GM21825 (cell line): Measurements from ENCODE around the gene ADAMTS20.
"Not testable (repeated sequence)": the region's sequence is repeated elsewhere in the genome, so short reads cannot be mapped to it uniquely, and the experiment has no call there.

ENCODE experiments used
- ATAC-seq: cut with Tn5 transposase; IDR thresholded peaks from one replicate; pipeline ENCODE4 v1.9.1; 2021; ENCODE audit warnings: mild to moderate bottlenecking, moderate library complexity; ENCODE audit not compliant: unreplicated experiment

ADAMTS20 gene

DNA sequence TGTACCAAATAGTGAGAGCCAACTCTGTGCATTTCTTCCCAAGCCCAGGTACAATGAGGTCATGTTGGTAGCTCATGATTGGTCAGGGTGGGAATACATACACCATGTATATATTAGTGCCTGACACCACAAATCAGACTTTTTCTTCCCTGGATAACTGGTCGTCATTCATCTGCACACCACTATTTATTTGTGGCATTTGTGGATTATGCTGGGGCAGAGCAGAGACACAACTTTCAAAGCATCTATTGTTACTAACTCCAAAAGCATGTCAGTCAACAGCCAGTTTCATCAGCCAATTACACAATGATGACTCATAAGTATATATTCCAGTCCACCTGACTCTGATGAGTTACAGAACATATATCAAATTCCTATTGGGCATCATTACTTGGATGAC is 181.7 kb downstream of the ADAMTS20 start:
- ATAC-seq, result no peak

DNA sequence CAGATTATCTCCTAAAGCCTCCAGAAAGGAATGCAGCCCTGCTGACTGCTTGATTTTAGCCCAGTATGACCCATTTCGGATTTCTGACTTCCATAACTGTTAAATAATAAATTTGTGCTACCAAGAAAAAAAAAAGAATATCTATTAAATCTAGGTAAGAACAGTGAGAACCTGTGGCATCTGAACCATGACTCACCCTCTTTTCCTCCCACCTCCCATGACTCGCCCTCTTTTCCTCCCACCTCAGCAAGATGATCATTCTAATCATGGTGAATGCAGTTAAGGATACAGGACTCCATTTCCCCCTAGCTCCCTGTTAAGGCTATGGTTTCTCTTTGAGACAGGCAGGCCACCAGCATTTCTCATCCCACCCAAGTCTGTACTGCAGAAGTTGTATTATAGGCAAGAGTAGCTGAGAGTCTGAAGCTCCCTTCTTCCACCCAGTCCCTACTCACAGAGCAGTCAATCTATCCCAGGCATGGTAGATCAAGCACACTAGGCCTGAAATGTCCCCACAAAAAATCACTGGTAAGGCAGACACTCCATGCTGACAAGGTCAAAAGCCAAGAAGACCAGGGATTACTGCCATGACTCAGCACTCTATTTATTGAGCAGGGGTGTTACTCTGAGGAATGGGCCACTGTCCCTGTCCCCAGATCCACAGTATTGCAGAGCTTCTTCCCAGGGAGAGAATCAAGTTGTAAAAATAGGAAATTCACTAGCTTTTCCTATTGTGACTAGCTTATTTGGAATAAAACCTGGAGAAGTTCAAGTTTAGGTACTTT is 188.9 kb downstream of the ADAMTS20 start:
- no peak for ATAC-seq

- no peak for ATAC-seq
These were observed 190.8 kb downstream of the ADAMTS20 start for GRCh38 chr12:43361031-43361710.

DNA sequence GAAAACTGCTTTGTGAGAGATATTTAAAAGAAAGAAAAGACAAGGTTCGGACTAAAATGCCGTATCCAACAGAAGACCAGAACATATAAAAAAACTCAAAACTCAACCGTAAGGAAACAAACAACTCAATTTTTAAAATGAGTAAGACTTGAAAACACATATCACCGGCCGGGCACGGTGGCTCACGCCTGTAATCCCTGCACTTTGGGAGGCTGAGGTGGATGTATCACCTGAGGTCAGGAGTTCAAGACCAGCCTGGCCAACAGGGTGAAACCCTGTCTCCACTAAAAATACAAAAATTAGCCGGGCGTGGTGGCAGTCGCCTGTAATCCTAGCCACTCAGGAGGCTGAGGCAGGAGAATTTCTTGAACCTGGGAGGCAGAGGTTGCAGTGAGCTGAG is 192.0 kb downstream of the ADAMTS20 start:
- not testable (repeated sequence) for ATAC-seq

DNA sequence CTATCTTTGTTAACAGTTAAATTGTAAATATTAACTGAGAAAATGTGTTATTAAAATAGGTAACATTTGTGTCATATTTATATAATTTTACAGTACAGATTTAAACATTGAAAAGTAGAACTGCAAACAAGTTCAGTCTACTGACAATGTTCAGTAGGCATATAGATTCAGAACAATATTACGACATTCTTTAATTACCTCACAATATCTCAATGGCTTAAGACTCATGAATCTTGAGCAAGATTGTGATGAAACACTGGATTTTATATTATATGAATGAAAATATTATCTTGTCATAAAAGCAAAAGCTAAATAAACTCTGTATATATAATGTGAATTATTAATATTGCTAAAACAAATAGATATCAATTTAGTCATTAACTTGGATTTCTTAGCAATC is 194.9 kb downstream of the ADAMTS20 start:
- ATAC-seq, result no peak

DNA sequence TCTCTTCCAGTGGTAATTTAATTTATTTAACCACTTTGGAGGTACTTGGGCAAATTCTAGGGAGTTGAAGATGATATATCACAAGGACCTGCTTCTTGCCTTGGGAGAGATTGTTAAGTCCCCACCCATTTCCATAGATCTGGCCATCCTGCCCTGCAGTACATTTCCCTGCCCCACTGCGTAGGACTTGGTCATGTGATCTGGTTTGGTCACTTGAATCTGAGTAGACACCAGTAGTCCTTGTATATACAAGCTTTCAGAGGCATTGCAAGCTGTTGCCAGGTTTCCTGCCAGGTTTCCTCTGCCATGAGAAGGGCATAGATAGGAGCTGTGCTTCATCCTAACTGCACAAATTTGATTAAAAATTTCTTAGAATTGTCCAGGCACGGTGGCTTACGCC is 200.0 kb downstream of the ADAMTS20 start:
- no peak for ATAC-seq

DNA sequence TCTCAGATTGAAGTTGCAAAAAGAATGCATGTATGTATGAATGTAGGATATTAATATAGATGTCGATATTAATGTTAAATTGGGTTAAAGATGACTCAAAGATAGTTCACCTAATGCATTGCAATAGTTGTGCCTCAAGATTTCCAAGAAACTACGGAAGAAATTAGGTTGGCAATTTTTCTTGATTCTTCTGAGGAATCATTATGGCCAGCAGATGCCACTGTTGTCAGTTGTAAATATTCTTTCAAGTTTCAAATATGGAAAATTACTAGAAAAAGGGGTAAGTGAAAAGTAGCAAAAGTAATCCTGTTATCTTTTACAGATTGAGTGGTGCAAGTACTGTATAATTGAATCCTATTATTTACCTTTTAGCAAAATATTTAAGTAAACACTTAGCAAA is 202.1 kb downstream of the ADAMTS20 start:
- no peak for ATAC-seq

DNA sequence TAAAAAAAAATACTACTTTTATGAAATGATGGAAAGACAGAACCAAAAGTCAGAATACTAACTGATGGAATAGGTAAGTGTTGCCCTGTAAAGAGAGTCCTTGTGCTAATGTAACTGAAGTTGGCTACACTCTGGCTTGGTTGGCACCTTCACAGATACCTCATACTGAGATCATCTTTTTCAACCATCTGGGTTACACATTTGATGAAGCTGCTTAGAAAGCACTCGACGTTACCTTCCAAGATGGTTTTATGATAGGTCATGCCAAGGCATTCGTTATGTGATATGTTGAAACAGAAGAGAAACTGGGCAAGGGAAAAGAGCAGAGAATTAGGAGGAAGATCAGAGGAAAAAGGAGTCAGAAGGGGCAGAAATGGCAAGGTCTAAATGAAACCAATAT is 203.8 kb downstream of the ADAMTS20 start:
- no peak for ATAC-seq

- ATAC-seq, result no peak
These were observed 205.0 kb downstream of the ADAMTS20 start for GRCh38 chr12:43347026-43347425.

GRCh38 chr12:43345023-43345422 is 207.0 kb downstream of the ADAMTS20 start:
- no peak for ATAC-seq

DNA sequence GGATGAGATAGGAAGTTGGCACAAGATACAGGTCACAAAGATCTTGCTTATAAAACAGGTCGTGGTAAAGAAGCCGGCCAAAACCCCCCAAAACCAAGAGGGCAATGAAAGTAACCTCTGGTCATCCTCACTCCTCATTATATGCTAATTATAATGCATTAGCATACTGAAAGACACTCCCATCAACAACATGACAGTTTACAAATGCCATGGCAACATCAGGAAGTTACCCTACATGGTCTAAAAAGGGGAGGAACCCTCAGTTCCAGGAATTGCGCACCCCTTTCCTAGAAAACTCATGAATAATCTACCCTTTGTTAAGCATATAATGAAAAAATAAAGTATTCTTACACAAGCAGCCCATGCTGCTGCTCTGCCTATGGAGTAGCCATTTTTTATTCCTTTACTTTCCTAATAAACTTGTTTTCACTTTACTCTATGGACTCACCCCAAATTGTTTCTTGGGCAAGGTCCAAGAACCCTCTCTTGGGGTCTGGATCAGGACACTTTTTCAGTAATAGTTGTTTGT is 210.2 kb downstream of the ADAMTS20 start:
- not testable (repeated sequence) for ATAC-seq

GRCh38 chr12:43338848-43339526 is 213.0 kb downstream of the ADAMTS20 start:
- ATAC-seq, result peak; percentile 71

GRCh38 chr12:43337571-43338444 is 214.2 kb downstream of the ADAMTS20 start:
- peak; percentile 55 for ATAC-seq

DNA sequence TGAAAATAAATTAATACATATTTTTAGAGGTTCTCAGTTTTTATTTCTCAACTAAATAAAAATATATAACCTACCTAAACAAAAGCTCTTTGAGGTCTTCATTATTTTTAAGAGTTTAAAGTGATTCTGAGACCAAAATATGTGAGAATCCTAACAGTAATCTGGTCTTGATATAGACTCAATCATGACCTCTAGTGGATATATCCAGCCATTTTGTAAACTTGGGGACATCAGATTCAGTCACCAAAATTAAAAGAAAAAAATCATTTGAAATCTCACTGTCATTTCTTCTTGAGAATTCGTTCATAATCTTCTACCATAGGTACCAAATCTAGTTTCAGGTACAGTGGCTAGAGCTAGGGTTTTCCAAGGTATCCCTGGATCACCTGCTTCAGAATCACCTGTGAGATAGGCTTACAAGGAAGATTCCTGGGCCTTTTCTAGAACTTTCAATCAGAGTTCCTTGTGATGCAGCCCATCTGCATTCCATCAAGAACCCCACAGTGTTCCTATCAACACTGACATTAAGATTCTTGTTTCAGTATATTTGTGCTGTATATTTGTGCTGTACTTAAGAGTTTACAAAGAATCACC is 214.9 kb downstream of the ADAMTS20 start:
- ATAC-seq, result no peak

- no peak for ATAC-seq
These were observed 218.4 kb downstream of the ADAMTS20 start for GRCh38 chr12:43333644-43334043.

DNA sequence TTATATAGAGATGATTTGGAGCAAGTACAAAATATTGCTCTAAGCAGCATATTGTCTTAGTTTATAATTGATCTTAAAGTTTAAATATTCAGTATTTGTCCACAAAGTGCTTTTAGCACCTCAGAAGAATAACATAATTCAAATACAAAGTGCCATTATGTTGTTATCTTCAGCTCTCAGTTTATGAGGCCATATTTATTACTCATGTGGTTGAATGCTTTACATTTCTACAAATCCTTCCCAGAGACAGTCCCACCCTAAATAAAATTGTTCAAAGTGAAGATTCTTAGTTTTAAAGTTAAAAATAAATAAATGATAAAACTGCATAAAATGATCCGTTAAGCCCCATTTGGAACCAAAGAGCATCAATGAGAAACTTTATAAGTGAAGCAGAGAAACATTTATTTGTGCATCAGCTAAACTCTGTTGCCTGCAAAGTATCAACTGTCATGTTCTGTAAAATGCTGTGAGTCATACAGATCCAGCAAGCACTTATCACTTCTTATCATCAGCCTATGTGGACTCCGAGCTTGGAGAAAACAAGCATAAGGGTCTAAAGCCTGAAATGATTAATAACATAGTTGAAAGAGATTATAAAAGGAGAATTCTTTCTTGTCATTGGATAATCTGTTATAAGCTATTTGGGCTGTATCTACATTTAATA is 218.9 kb downstream of the ADAMTS20 start:
- no peak for ATAC-seq

DNA sequence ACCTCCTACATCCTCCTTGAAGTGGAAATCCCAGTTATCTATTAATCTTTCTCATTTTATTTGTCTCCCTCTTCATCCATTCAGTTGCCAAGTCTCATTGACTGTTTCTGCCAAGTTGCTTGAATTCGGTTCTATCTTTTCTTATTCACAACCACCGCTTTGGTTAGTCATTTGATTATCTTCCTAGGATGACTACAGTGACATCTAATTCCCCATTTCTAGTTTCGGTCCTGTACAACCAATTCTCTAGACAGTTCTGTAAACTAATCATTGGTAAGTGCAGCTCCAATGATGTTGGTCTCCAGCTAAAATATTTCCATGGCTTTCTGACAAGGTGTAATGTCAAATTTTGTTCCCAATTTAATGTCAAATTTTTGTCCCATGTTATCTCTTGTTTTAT is 220.1 kb downstream of the ADAMTS20 start:
- ATAC-seq, result no peak

GRCh38 chr12:43329375-43329774 is 222.6 kb downstream of the ADAMTS20 start:
- ATAC-seq, result no peak

DNA sequence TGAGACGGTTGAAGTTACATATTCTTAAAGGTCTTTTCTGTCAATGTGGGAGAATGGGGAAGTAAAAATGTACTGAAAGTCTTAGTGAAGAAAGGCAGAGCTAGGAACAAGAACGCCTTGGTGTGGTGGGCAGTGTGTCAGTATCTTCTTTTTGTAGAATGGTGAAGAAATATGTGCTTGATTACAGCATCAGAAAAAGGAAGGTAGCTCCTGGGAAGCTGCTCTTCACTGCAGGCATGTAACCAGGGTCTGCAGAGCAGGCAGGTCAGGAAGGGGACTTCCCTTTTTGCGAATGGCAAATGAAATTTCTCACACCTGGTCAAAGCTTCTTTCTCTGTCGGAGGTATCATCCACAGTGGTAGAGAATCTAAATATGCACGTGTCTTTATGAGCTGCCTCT is 226.2 kb downstream of the ADAMTS20 start:
- peak; percentile 62 for ATAC-seq

DNA sequence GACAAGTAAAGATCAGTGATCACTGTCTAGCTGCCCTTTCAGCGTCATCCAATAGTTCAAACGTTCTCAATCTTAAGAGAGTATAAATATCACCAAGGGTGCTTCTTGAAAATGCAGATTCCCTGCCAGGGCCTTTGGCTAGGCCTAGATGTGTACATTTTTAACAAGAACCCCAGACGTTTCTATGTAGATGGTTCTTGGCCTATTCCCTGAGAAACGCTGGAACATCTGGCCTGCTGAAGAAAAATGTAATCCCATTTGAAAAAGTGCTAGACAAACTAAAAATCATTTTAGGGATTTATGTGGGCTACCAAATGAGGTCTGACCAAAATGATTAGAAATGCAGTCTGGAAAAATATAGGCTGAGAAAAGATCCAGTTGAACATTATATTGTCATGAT is 231.7 kb downstream of the ADAMTS20 start:
- no peak for ATAC-seq
